GM15510 (cell line): ENCODE results near the gene DMGDH.

Source experiments
- POLR2A ChIP-seq: IDR thresholded peaks from 3 replicates; pipeline ENCODE4 v1.6.1; 2011; ENCODE audit warnings: borderline replicate concordance; ENCODE audit not compliant: insufficient read length; ENCODE audit errors: extremely low read depth

DMGDH gene

GRCh38 chr5:79069488-79070349 lies at the start of gene DMGDH, which contains the start of gene BHMT2:
Gene DMGDH, minus strand, starts transcription at chr5:79069674. Its CDS starts 54 bp downstream, at chr5:79069620.
Gene BHMT2, plus strand, starts transcription at chr5:79069767. Its CDS starts 16 bp downstream, at chr5:79069783.
- no peak for TF ChIP-seq POLR2A

- TF ChIP-seq POLR2A: no peak
These were observed 43.2 kb upstream of the DMGDH start for GRCh38 chr5:79112703-79113058.

GRCh38 chr5:79111960-79112702 lies 42.7 kb upstream of the DMGDH start:
- TF ChIP-seq POLR2A: no peak

- no peak for TF ChIP-seq POLR2A
These were observed 42.0 kb upstream of the DMGDH start, which contains the start of gene BHMT for GRCh38 chr5:79111387-79111959. Gene BHMT, plus strand, starts transcription at chr5:79111809. Its CDS starts 77 bp downstream, at chr5:79111886.

- no peak for TF ChIP-seq POLR2A
These were observed 40.3 kb upstream of the DMGDH start for GRCh38 chr5:79109527-79110492.

GRCh38 chr5:79108792-79109191 lies 39.3 kb upstream of the DMGDH start:
- no peak for TF ChIP-seq POLR2A

GRCh38 chr5:79108086-79108485 lies 38.6 kb upstream of the DMGDH start:
- TF ChIP-seq POLR2A: no peak

- TF ChIP-seq POLR2A: no peak
These were observed 37.7 kb upstream of the DMGDH start for GRCh38 chr5:79107020-79107796.

GRCh38 chr5:79105868-79106267 lies 36.4 kb upstream of the DMGDH start:
- TF ChIP-seq POLR2A: no peak

- TF ChIP-seq POLR2A: no peak
These were observed 24.3 kb upstream of the DMGDH start for GRCh38 chr5:79093762-79094161.

GRCh38 chr5:79091064-79091463 lies 21.6 kb upstream of the DMGDH start:
- TF ChIP-seq POLR2A: no peak

- no peak for TF ChIP-seq POLR2A
These were observed 19.0 kb upstream of the DMGDH start for GRCh38 chr5:79088507-79088906.

- TF ChIP-seq POLR2A: no peak
These were observed 16.6 kb upstream of the DMGDH start for GRCh38 chr5:79086116-79086515.
